CD1c-positive myeloid dendritic cell (primary cell): ENCODE results near the gene TLE5.
"Not testable (repeated sequence)": the region's sequence is repeated elsewhere in the genome, so short reads cannot be mapped to it uniquely, and the experiment has no call there.

ENCODE experiments used
- DNase-seq: peaks from one replicate; pipeline ENCODE4 v3.0.0-alpha.2; 2016; ENCODE audit errors: extremely low spot score

TLE5 gene

GRCh38 chr19:3096267-3096901, 34.1 kb upstream of the TLE5 start:
- no peak for DNase-seq

DNA sequence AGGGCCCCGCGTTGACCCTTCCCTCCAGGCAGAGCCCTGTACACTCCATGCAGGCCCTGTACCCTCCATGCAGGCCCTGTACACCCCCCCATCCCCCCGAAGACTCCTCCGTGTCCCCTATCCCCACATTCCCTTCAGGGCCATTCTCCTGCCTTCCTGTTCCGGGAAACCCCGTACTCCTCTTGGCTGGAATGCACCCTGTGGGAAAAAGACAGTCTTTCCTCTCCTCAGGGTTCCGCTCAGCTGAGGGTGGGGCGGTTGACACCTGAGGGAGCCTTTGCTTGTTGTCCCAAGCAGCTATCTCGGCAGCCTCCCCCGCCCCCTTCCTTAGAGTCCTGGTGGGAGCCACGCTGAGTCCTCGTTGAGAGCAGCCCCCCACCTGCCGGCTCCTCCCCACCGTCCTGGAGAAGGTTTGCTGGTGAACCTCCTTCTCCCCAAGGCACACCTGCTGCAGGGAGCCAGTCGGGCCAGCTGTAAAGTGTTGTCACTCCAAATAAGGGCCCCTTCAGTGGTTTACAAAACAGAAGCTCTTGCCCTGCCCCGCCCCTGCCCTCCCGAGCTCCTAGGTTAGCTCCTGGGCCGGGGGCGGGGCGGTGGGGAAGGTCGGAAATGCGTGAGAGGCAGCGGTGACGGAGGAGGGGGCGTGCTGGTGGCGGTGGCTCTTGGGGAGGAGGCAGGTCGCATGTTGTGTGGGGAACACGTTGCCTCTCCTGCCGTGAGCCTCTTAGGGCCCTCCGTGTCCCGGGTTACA, 33.3 kb upstream of the TLE5 start:
- DNase-seq: peak; percentile 64

DNA sequence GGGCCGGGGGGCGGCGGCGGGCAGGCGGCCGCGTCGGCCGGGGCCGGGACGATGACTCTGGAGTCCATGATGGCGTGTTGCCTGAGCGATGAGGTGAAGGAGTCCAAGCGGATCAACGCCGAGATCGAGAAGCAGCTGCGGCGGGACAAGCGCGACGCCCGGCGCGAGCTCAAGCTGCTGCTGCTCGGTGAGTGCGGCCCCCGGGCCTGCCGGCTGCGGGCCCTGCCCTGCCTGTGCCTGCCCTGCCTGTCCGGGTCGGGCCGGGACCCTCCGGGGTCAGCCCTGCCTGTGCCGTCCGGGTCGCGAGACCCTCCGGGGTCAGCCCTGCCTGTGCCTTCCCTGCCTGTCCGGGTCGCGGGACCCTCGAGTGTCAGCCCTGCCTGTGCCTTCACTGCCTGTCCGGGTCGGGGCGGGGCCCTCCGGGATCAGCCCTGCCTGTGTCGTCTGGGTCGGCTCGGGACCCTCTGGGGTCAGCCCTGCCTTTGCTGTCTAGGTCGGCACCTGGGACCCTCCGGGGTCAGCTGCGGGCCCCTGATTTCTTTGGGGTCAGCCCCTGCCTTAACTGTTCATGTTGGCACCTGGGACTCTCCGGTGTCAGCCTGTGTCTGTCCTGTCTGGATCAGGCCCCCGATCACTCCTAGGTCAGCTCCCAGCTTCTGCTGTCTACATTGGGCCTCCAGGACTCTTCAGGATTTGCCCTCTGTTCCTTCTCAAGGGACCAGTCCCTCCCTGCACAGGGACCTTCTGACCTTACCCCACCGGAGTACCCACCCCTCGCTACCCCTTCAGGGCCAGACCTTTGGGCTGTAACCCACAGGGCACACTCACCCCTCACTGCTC, 32.5 kb upstream of the TLE5 start:
- DNase-seq: peak; percentile 19

GRCh38 chr19:3089299-3089855, 27.1 kb upstream of the TLE5 start:
- DNase-seq: not testable (repeated sequence)

GRCh38 chr19:3087769-3088168, 25.5 kb upstream of the TLE5 start:
- DNase-seq: no peak

GRCh38 chr19:3084943-3085342, 22.6 kb upstream of the TLE5 start:
- DNase-seq: no peak

DNA sequence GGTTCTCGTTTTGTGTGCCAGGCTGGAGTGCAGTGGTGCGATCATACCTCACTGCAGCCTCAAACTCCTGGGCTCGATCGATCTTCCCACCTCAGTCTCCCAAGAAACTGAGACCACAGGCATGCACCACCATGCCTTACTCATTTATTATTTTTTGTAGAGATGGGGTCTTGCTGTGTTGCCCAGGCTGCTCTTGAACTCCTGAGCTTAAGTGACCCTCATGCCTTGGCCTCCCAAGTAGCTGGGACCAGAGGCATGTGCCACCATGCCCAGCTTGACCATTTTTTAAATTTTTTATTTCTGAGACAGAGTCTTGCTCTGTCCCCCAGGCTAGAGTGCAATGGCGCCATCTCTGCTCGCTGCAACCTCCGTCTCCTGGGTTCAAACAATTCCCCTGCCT, 21.7 kb upstream of the TLE5 start:
- DNase-seq: no peak

GRCh38 chr19:3082331-3082730, 20.0 kb upstream of the TLE5 start:
- no peak for DNase-seq

DNA sequence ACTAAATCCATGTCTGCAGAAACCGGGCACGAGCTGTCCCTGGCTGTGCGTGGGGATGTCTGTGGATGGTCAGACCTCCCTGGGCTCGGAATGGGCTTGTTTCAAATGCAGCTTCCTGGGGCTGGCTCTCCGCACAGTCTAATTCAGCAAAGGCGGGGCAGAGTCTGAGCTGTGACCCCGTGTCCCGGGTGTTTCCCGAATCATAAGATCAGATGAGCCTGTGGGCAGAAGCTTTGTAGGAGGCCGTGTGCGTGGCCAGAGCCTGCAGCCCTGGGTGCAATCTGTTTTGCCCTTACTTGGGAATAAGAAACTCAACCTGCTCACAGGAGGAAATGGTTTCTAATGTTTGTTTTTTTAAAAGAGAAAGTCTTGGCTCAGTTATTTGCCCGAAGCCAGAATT, 18.0 kb upstream of the TLE5 start:
- DNase-seq: no peak

DNA sequence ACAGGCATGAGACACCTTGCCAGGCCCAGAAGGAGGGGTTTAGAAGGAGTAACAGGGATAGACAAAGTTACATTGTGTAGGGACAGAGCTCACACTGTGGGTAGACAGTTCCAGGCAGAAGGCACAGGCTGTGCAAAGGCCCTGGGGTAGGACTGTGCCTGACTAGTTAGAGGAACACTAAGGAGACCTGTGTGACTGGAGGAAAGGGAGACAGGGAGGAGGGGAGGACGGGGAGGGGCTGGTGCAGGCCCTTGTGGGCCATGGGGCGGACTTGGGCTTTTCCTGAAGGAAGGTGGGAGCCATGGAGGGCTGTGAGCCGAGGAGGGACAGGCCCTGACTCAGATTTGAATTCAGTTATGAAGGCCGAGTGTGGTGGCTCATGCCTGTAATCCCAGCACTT, 17.3 kb upstream of the TLE5 start:
- DNase-seq: no peak

- peak; percentile 81 for DNase-seq
Measured at GRCh38 chr19:3075605-3076431, 13.5 kb upstream of the TLE5 start.

DNA sequence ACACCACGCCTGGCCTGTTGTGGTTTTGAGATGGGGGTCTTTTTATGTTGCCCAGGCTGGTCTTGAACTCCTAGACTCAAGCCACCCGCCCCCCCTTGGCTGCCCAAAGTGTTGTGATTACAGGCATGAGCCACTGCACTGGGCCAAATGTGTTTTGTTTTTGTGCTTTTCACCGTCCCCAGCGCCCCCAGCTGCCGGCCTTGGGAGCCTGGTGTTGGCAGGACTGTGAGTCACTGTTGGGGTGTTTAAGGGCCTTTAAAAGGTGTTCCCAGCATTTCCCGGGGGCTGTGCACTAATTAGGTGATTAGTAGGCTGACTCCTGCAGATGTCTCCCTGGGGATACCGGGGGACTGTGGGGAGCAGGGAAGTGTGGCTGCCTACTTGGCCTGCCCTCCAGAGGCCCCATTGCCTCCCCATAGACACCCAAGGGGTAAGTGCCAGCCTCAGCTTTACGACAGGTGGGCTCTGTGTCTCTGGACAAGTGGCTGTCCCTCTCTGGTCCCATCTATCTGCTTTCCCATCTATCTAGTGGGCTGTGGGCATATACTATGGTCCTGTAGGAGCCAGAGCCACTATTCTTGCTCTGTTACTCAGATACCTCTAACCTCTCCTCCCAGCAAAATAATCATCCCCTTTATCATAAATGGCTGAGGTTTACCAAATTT, 11.8 kb upstream of the TLE5 start:
- no peak for DNase-seq

GRCh38 chr19:3073159-3073563, 10.9 kb upstream of the TLE5 start:
- peak; percentile 31 for DNase-seq

- DNase-seq: no peak
Measured at GRCh38 chr19:3071768-3072167, 9.5 kb upstream of the TLE5 start.

DNA sequence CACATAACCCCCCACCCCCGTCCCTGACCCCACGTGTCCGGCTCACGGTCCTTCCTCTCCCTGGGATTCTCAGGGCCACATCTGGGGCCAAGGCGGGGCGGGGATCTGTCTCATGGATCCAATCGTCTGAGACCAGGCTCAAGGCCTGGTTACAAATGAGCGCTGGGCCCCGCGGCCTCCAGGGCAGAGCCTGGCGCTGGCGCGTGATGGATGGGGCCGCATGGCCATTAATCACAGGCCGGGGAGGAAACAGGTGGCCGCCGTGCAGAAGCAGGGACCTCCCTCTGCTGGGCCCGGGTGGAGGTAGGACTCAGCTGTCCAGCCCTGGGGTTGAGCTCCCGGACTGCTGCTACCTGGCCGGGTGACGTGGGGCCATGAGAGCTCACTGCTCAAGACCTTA, 5.8 kb upstream of the TLE5 start:
- no peak for DNase-seq

GRCh38 chr19:3067563-3067962, 5.3 kb upstream of the TLE5 start:
- no peak for DNase-seq

- no peak for DNase-seq
Measured at GRCh38 chr19:3066482-3067049, 4.3 kb upstream of the TLE5 start.

DNA sequence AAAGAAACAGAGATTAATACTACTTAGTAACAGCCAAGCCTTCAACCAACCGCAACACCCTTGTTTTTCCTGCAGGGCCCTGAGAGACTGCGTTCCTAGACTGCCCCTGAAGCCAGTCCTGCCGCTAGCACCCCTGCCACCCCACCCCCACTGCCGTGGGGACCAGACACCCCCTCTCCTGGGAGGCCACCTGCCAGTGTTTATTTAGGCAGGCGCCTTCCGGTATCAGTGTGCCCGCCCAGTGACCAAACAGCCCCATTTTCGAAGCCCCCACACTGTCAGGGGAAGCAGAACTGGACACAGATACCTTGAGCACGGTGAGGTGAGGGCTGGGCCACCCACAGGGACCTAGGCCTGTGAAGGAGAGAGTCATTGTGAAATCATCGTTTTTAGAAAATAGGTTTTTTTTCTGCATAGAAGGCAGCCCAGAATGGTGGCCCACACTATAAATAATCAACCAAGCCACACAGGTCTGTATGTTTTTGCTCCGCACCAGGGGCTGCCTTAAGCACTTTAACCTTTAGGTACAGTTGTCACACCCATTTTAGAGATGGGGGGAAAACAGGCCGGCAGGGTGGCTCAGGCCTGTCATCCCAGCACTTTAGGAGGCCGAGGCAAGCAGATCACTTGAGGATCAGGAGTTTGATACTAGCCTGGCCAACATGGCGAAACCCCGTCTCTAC, 3.5 kb upstream of the TLE5 start:
- no peak for DNase-seq

DNA sequence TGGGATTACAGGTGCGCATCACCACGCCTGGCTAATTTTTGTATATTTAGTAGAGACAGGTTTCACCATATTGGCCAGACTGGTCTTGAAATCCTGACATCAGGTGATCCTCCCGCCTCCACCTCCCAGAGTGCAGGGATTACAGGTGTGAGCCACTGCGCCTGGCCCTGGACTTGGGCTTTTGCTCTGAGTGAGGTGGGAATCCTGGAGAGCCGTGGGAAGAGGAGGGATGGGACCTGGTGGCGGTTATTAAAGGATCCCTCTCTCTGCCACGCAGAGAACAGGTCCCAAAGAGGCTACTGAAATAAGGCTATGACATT, 1.7 kb upstream of the TLE5 start:
- no peak for DNase-seq
